ENCODE results near the gene ST6GALNAC3.

DNA sequence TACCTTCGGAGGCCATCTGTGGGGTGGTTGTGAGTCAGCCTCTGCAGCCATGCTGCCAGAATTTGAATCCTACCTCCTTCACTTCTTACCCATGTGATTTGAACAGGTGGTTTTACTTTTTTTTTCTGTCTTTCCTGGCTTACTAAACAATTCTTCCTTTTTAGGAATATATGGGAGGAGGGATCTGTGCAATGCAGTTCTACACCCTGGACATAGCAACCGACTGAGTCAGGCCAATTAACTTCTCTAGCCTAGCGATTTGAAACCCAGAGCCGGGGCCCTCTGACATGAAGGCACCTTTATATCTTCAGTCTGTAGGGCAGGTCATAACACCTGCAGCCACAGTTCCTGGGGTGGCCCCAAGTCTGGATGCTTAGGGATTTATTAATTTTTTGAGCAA is 83.6 kb downstream of the ST6GALNAC3 start:
- TF ChIP-seq EZH2phosphoT487 (IDR thresholded peaks at IDR 0.05): no peak
- TF ChIP-seq, protein P1, sequence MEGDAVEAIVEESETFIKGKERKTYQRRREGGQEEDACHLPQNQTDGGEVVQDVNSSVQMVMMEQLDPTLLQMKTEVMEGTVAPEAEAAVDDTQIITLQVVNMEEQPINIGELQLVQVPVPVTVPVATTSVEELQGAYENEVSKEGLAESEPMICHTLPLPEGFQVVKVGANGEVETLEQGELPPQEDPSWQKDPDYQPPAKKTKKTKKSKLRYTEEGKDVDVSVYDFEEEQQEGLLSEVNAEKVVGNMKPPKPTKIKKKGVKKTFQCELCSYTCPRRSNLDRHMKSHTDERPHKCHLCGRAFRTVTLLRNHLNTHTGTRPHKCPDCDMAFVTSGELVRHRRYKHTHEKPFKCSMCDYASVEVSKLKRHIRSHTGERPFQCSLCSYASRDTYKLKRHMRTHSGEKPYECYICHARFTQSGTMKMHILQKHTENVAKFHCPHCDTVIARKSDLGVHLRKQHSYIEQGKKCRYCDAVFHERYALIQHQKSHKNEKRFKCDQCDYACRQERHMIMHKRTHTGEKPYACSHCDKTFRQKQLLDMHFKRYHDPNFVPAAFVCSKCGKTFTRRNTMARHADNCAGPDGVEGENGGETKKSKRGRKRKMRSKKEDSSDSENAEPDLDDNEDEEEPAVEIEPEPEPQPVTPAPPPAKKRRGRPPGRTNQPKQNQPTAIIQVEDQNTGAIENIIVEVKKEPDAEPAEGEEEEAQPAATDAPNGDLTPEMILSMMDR (IDR thresholded peaks at IDR 0.05): no peak
